ENCODE data around the gene FRYL. TPM values are rescaled to one million over a fixed set of nuclear protein-coding genes. Genes with fewer than 3 reads are reported as not detected.

The FRYL gene
- total RNA-seq, 1 donor from 2014 or later: 31.7 TPM

- no peak for DNase-seq (ENCODE audit: low read depth)
- Histone ChIP-seq H3K27me3 (ENCODE audit: control insufficient read depth, insufficient read depth, low read length) (no peaks in the 10 kb centered on the region), H3K4me3 (ENCODE audit: low read depth, low read length) (no peak overlapping the region), H3K36me3 (ENCODE audit: control insufficient read depth, insufficient read depth, low read length) (no peaks in the 10 kb centered on the region)
- TF ChIP-seq CTCF (IDR thresholded peaks at IDR 0.05; ENCODE audit: insufficient read depth, low read length, poor library complexity, severe bottlenecking): no peak
Measured at GRCh38 chr4:48594180-48594579, 185.9 kb downstream of the FRYL start.

- DNase-seq (ENCODE audit: low read depth): no peak
- Histone ChIP-seq H3K27me3 (ENCODE audit: control insufficient read depth, insufficient read depth, low read length) (no peaks in the 10 kb centered on the region), H3K36me3 (ENCODE audit: control insufficient read depth, insufficient read depth, low read length) (no peaks in the 10 kb centered on the region), H3K4me3 (ENCODE audit: low read depth, low read length) (no peak overlapping the region)
- no peak for TF ChIP-seq CTCF (IDR thresholded peaks at IDR 0.05; ENCODE audit: insufficient read depth, low read length, poor library complexity, severe bottlenecking)
Measured at GRCh38 chr4:48591372-48591771, 188.7 kb downstream of the FRYL start.

GRCh38 chr4:48590884-48591283 lies 189.2 kb downstream of the FRYL start:
- Histone ChIP-seq H3K4me3 (ENCODE audit: low read depth, low read length) (no peak overlapping the region), H3K27me3 (ENCODE audit: control insufficient read depth, insufficient read depth, low read length) (no peaks in the 10 kb centered on the region), H3K36me3 (ENCODE audit: control insufficient read depth, insufficient read depth, low read length) (no peaks in the 10 kb centered on the region)
- no peak for DNase-seq (ENCODE audit: low read depth)
- no peak for TF ChIP-seq CTCF (IDR thresholded peaks at IDR 0.05; ENCODE audit: insufficient read depth, low read length, poor library complexity, severe bottlenecking)

- no peak for DNase-seq (ENCODE audit: low read depth)
- no peak overlapping the region for H3K4me3 ChIP-seq (ENCODE audit: low read depth, low read length)
- no peaks in the 10 kb centered on the region for H3K27me3 ChIP-seq (ENCODE audit: control insufficient read depth, insufficient read depth, low read length)
- no peak for TF ChIP-seq CTCF (IDR thresholded peaks at IDR 0.05; ENCODE audit: insufficient read depth, low read length, poor library complexity, severe bottlenecking)
- H3K36me3 ChIP-seq (ENCODE audit: control insufficient read depth, insufficient read depth, low read length): no peaks in the 10 kb centered on the region
Measured at GRCh38 chr4:48589098-48589445, 191.0 kb downstream of the FRYL start.

- H3K36me3 ChIP-seq (ENCODE audit: control insufficient read depth, insufficient read depth, low read length): no peaks in the 10 kb centered on the region
- H3K4me3 ChIP-seq (ENCODE audit: low read depth, low read length): no peak overlapping the region
- no peak for DNase-seq (ENCODE audit: low read depth)
- H3K27me3 ChIP-seq (ENCODE audit: control insufficient read depth, insufficient read depth, low read length): no peaks in the 10 kb centered on the region
- TF ChIP-seq CTCF (IDR thresholded peaks at IDR 0.05; ENCODE audit: insufficient read depth, low read length, poor library complexity, severe bottlenecking): no peak
Measured at GRCh38 chr4:48588230-48589097, 191.6 kb downstream of the FRYL start.

GRCh38 chr4:48585401-48585800 lies 194.7 kb downstream of the FRYL start:
- H3K36me3 ChIP-seq (ENCODE audit: control insufficient read depth, insufficient read depth, low read length): no peaks in the 10 kb centered on the region
- no peak for TF ChIP-seq CTCF (IDR thresholded peaks at IDR 0.05; ENCODE audit: insufficient read depth, low read length, poor library complexity, severe bottlenecking)
- DNase-seq (ENCODE audit: low read depth): no peak
- no peaks in the 10 kb centered on the region for H3K27me3 ChIP-seq (ENCODE audit: control insufficient read depth, insufficient read depth, low read length)
- no peak overlapping the region for H3K4me3 ChIP-seq (ENCODE audit: low read depth, low read length)

Data from kidney epithelial cell (primary cell).